ENCODE results near the gene ASPG.

Gene ASPG

DNA sequence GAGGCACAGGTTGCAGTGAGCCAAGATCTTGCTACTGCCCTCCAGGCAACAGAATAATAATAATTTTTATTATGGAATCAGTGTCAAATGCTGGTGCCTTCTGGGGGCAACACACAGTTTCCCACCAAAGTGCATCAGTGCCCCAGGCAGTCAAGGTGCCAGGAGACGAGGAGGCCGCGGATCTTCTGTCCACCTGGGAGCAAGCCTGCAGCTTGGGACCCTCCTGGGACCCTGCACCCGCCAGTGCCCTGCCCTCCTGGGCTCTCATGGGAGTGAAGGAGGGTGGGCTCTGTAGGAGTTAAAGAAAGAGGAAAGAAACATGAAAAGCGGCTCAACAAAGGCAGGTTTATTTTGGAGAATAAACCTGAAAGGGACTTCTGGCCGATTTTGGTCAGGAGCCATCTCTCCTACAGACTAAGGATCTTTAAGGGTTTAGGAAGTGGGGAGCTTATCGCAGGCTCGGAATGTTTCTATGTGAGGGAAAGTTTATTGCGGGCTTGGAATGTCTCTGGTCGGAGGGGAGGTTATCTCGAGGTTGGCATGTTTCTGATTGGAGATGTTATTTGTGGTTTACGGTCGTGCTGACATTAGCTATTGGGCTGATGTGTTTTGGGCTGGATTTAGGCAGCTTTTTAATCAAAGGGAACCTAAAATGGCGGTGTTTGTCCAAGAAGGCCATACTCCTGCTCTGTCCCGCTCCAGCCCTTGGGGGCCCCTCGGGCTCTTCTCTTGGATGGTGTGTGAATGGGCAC lies 1.1 kb upstream of the ASPG start:
- peaks cover 3% of the 10 kb centered on the region for H3K4me1 Mint-ChIP-seq
- H3K9me3 Mint-ChIP-seq, result no peaks in the 10 kb centered on the region
- H3K36me3 Mint-ChIP-seq, result no peaks in the 10 kb centered on the region
- no peak overlapping the region for H3K4me3 Mint-ChIP-seq
- H3K27ac Mint-ChIP-seq, result no peak overlapping the region
- no peak for DNase-seq
- CTCF ChIA-PET, result interaction anchor here (1.9 kb wide), 1 partner anchor 10 kb away, joined by 9 read pairs; no protein-coding TSS in a partner anchor
- peaks cover 43% of the 10 kb centered on the region for H3K27me3 Mint-ChIP-seq

- Mint-ChIP-seq H3K9me3 (no peaks in the 10 kb centered on the region), H3K4me3 (no peak overlapping the region), H3K36me3 (no peaks in the 10 kb centered on the region), H3K4me1 (peaks cover 3% of the 10 kb centered on the region), H3K27me3 (peaks cover 43% of the 10 kb centered on the region), H3K27ac (no peak overlapping the region)
- CTCF ChIA-PET, result no interaction called here
- DNase-seq, result no peak
These were observed 345 bp downstream of the ASPG start for GRCh38 chr14:104085889-104086201.

- Mint-ChIP-seq H3K27ac (no peak overlapping the region), H3K27me3 (peaks cover 43% of the 10 kb centered on the region), H3K4me3 (no peak overlapping the region), H3K4me1 (peaks cover 3% of the 10 kb centered on the region), H3K9me3 (no peaks in the 10 kb centered on the region), H3K36me3 (no peaks in the 10 kb centered on the region)
- CTCF ChIA-PET, result no interaction called here
- no peak for DNase-seq
These were observed 735 bp downstream of the ASPG start for GRCh38 chr14:104086210-104086660.

DNA sequence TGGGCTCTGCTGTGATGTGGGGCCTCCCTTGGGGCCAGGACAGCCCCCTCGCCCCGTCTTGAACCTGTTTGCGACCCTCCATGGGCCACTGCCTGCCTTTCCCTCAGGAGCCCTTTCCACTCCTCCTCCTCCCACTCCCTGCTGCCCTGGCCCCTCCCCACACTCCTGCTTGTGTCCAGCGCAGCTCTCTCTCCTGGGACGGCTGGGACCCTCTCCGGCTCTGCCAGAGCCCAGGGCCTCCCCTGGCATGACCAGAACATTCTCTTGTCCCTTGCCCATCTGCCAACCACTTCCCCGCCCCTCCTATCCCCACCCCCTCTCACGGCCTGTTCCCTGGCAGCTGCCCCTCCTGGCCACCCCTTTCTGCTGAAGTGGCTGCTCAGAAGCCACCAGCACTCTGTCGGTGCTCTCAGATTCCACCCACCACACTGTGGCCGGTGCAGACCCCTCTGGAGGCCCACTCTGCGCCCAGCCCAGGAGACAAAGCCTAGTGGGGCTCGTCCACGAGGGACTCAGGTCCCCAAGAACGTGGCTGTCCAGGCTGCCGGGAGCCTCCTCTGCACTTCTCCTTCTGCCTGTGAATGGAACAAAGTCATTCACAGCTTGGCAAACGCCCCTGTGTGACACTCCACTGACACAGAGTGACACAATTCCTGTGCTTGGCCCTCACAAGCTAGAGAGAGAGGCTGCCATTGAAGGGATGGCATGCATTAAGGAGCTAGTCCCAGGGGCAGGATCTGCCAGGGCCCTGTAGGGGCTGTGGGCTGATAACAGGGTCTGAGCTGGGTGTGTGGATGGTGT lies 1.4 kb downstream of the ASPG start:
- Mint-ChIP-seq H3K27ac (no peak overlapping the region), H3K27me3 (peaks cover 43% of the 10 kb centered on the region), H3K36me3 (no peaks in the 10 kb centered on the region), H3K9me3 (no peaks in the 10 kb centered on the region), H3K4me1 (peaks cover 3% of the 10 kb centered on the region), H3K4me3 (no peak overlapping the region)
- DNase-seq, result no peak
- CTCF ChIA-PET, result interaction anchor here (1.6 kb wide), 1 partner anchor 9 kb away, joined by 6 read pairs; no protein-coding TSS in a partner anchor

GRCh38 chr14:104087505-104087904 lies 2.0 kb downstream of the ASPG start:
- Mint-ChIP-seq H3K9me3 (no peaks in the 10 kb centered on the region), H3K36me3 (no peaks in the 10 kb centered on the region), H3K4me1 (peaks cover 3% of the 10 kb centered on the region), H3K4me3 (no peak overlapping the region), H3K27me3 (peaks cover 40% of the 10 kb centered on the region), H3K27ac (no peak overlapping the region)
- DNase-seq, result no peak
- CTCF ChIA-PET, result interaction anchor here (1.6 kb wide), 1 partner anchor 10 kb away, joined by 6 read pairs; no protein-coding TSS in a partner anchor

GRCh38 chr14:104087981-104088850 lies 2.7 kb downstream of the ASPG start:
- DNase-seq, result no peak
- H3K27ac Mint-ChIP-seq, result no peak overlapping the region
- no peaks in the 10 kb centered on the region for H3K9me3 Mint-ChIP-seq
- H3K36me3 Mint-ChIP-seq, result no peaks in the 10 kb centered on the region
- peaks cover 34% of the 10 kb centered on the region for H3K27me3 Mint-ChIP-seq
- H3K4me1 Mint-ChIP-seq, result peaks cover 3% of the 10 kb centered on the region
- no peak overlapping the region for H3K4me3 Mint-ChIP-seq
- CTCF ChIA-PET, result interaction anchor here (0.6 to 1.6 kb wide), 2 partner anchors 10 to 37 kb away, joined by 3 to 6 read pairs; no protein-coding TSS in a partner anchor

GRCh38 chr14:104090071-104090748 lies 4.7 kb downstream of the ASPG start:
- Mint-ChIP-seq H3K4me3 (no peak overlapping the region), H3K36me3 (no peaks in the 10 kb centered on the region), H3K27me3 (peaks cover 16% of the 10 kb centered on the region), H3K9me3 (no peaks in the 10 kb centered on the region), H3K27ac (no peak overlapping the region), H3K4me1 (peaks cover 4% of the 10 kb centered on the region)
- no peak for DNase-seq
- CTCF ChIA-PET, result no interaction called here

DNA sequence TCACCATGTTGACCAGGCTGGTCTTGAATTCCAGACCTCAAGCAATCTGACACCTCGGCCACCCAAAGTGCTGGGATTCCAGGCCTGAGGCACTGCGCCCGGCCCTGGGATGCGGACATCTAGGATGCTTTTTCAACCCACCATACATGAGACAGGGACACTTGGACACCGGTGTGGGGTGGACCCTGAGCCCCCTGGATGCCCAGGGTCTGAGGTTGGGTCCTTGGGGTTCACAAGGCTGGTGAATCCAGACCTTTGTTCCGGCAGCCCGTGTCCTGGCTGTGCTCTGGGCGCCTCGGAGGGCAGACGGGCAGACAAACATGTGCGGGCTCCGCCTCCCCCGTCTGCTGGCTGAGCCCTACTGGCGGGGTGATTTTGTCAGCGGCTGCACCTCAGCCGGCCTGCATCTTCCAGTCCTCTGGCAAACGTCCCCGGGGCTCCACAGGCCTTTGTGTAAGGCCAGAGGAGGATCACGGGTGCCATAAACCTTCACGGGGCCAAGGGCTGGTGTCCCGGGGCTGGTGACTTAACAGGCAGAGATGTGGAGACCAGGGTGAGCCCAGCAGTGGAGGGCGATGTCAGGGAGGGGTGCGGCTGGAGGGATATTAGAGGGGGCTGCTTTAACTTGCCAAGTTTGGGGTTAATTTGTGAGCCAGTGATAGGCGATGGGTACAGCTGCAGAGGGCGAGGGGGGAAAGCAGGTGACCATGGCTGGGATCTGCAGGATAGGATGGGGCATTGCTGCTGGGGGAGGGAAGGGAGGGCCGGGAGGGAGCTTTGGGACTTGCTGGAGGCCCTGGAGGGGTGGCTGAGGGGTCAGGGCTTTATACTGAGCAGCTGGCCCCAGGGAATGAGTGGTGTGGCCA lies 5.8 kb downstream of the ASPG start:
- CTCF ChIA-PET, result interaction anchor here (0.6 to 3.8 kb wide), 4 partner anchors 14 to 473 kb away, joined by 3 to 11 read pairs (median 4); no protein-coding TSS in a partner anchor
- DNase-seq, result no peak
- H3K27ac Mint-ChIP-seq, result no peak overlapping the region
- no peaks in the 10 kb centered on the region for H3K36me3 Mint-ChIP-seq
- H3K9me3 Mint-ChIP-seq, result no peaks in the 10 kb centered on the region
- H3K27me3 Mint-ChIP-seq, result peaks cover 16% of the 10 kb centered on the region
- peaks cover 4% of the 10 kb centered on the region for H3K4me1 Mint-ChIP-seq
- no peak overlapping the region for H3K4me3 Mint-ChIP-seq

DNA sequence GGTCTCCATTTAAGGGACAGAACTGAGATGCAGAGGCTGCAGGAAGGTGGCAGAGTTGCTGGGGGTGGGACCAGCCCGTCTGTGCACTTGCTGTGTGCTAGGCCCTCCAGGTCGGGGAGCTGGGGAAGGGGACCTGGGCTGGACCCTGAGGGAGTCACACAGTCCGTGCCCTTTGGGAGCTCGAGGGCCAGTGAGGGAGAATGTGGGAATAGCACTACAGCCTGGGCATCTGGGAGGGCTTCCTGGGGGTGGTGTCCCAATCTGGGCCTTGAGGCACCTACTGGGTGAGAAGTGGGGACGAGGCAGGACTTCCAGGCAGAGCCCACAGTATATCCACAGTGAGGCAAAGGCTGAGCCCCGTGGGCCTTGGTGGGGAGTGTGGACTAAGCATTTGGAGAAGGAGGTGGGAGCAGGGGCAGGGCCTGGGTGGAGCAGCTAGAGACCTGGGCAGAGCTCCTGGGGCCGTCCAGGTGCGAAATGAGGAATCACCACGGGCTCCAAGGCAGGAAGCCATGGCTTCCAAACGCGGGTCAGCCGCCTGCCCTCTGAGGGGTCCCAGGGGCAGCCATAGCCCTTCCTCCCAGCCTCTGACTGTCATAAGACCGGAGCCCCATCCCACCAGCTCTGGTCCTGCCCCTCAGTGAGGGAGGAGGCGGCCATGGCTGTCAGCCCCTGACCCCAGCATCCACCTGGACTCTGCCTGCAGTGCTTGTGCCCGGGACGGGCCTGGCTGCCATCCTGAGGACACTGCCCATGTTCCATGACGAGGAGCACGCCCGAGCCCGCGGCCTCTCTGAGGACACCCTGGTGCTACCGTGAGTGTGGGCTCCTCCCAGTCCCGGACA lies 6.6 kb downstream of the ASPG start:
- DNase-seq, result no peak
- CTCF ChIA-PET, result interaction anchor here (0.6 to 3.8 kb wide), 6 partner anchors 14 to 473 kb away, joined by 3 to 11 read pairs (median 4); no protein-coding TSS in a partner anchor
- Mint-ChIP-seq H3K27ac (no peak overlapping the region), H3K4me1 (peaks cover 4% of the 10 kb centered on the region), H3K36me3 (no peaks in the 10 kb centered on the region), H3K9me3 (no peaks in the 10 kb centered on the region), H3K4me3 (no peak overlapping the region), H3K27me3 (peaks cover 8% of the 10 kb centered on the region)

GRCh38 chr14:104092931-104093365 lies 7.4 kb downstream of the ASPG start:
- no peak for DNase-seq
- no peak overlapping the region for H3K4me3 Mint-ChIP-seq
- no peak overlapping the region for H3K27ac Mint-ChIP-seq
- no peaks in the 10 kb centered on the region for H3K36me3 Mint-ChIP-seq
- H3K4me1 Mint-ChIP-seq, result peaks cover 4% of the 10 kb centered on the region
- peaks cover 4% of the 10 kb centered on the region for H3K27me3 Mint-ChIP-seq
- CTCF ChIA-PET, result interaction anchor here (1.0 to 3.8 kb wide), 5 partner anchors 9 to 472 kb away, joined by 3 to 11 read pairs (median 9); no protein-coding TSS in a partner anchor
- no peaks in the 10 kb centered on the region for H3K9me3 Mint-ChIP-seq

DNA sequence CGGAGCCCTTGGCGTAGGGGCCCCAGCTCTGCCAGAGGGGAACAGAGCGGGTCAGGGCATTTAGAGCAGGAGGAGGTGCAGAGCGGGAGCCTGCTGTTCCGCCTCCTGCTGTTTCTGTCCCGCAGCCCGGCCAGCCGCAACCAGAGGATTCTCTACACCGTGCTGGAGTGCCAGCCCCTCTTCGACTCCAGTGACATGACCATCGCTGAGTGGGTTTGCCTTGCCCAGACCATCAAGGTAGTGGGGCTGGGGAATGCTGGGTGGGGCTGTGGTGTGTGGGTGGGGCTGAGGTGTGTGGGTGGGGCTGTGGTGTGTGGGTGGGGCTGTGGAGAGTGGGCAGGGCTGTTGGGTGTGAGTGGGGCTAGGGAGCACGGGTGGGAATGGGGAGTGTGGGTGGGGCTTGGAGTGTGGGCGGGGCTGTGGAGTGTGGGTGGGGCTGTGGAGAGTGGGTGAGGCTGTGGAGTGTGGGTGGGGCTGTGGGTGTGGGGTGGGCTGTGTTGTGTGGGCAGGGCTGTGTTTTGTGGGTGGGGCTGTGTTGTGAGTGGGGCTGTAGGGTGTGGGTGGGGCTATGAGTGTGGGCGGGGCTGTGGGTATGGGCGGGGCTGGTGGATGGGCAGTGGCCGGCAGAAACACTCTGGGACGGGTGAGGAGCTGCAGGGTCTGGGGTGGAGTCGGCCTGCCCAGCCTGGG lies 8.0 kb downstream of the ASPG start:
- H3K36me3 Mint-ChIP-seq, result no peaks in the 10 kb centered on the region
- H3K4me3 Mint-ChIP-seq, result no peak overlapping the region
- CTCF ChIA-PET, result interaction anchor here (0.9 to 3.8 kb wide), 5 partner anchors 9 to 471 kb away, joined by 3 to 11 read pairs (median 9); no protein-coding TSS in a partner anchor
- no peak overlapping the region for H3K27ac Mint-ChIP-seq
- no peaks in the 10 kb centered on the region for H3K9me3 Mint-ChIP-seq
- H3K4me1 Mint-ChIP-seq, result peaks cover 4% of the 10 kb centered on the region
- peaks cover 4% of the 10 kb centered on the region for H3K27me3 Mint-ChIP-seq
- no peak for DNase-seq
